NCI-H2171 (cell line): ENCODE measurements around the gene DNAJA1.
"Not testable (repeated sequence)": the region's sequence is repeated elsewhere in the genome, so short reads cannot be mapped to it uniquely, and the experiment has no call there.

Source experiments
- DNase-seq: peaks from one replicate; lab custom pipeline; 2025; lab: John Stamatoyannopoulos, UW

The DNAJA1 gene

DNA sequence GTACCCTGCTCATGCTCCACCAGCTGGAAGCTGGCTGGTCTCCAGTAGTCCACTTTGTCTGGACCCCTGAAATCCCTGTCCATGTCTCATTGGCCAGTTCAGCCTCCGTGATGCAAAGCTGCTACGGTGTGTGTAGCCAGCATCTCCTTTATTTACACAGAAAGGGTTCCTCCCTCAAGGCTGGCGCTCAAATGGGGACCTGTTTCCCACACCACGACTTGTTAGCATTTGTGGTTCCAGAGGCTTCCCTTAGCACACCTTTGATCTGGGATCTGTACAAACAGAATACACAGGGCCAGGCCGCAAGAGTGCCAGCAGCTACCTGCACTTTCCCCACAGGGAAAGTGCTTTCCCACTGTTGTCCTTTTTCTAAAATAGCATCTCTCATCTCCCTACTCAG, 57.1 kb downstream of the DNAJA1 start:
- no peak for DNase-seq

DNA sequence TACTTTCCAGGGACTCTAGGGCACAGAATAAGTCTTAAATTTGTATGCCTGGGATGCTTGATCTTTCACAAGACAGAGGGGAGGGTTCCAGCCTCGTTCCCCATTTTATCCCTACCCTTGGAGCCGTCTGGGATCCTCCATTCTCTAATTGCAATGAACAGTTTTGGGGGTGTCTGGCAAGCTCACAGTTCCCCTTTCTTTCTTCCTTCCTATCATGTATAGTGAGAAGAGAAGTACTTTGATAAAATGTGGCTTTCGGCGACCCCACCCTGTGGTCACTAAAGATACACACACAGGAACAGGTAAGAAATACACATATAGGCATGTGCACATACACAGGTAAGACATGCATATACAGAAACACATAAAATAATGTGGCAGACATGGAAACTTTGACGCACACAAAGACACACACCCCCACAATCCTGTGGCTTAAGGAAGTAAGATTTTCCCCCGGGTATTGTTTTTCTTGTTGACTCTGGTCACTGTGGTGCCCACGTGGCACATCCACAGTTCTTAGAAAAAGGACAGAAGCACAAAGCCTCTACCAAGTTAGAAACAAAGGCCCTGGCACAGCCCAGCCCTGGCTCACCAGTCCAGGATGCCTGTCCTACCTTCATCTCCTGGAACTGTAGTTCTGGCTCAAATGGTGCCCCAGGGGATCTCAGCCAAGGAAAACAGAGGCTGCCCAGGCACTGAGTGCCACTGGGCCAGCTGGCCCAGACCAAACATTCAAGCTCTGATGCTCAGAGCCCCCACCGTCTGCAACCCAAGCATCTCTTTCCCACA, 57.7 kb downstream of the DNAJA1 start:
- DNase-seq: no peak

DNA sequence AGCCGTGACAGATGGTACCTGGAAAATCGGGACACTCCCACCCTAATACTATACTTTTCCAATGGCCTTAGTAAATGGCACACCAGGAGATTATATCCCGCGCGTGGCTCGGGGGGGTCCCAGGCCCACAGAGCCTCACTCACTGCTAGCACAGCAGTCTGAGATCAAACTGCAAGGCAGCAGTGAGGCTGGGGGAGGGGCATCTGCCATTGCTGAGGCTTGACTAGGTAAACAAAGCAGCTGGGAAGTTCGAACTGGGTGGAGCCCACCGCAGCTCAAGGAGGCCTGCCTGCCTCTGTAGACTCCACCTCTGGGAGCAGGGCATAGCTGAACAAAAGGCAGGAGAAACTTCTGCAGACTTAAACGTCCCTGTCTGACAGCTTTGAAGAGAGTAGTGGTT, 60.6 kb downstream of the DNAJA1 start:
- not testable (repeated sequence) for DNase-seq
